SKM-1 (cell line): Measurements from ENCODE around the gene LONP2.
"Not testable (repeated sequence)": the region's sequence is repeated elsewhere in the genome, so short reads cannot be mapped to it uniquely, and the experiment has no call there.

ENCODE experiments used
- DNase-seq: peaks from one replicate; lab custom pipeline; 2025; ENCODE audit not compliant: unreplicated experiment; lab: John Stamatoyannopoulos, UW

Gene LONP2

GRCh38 chr16:48332978-48333377 is 88.9 kb downstream of the LONP2 start:
- no peak for DNase-seq

DNA sequence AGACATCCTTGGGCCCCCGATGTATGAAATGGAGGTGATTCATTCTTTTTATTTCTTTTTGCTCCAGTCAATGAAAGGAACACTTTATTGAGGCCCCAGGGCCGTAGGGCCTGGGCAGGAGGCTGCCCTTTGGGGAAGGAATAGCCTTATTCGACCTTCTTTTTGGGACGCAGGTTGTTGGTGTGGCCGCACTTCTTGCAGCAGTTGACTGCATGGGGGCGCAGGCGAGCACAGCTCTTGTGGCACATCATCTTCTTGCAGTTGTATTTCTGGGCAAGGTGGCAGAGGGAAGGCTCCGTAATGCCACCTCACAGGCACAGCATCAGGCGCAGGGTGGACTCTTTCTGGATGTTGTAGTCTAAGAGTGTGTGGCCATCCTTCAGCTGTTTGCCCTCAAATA is 90.2 kb downstream of the LONP2 start:
- no peak for DNase-seq

DNA sequence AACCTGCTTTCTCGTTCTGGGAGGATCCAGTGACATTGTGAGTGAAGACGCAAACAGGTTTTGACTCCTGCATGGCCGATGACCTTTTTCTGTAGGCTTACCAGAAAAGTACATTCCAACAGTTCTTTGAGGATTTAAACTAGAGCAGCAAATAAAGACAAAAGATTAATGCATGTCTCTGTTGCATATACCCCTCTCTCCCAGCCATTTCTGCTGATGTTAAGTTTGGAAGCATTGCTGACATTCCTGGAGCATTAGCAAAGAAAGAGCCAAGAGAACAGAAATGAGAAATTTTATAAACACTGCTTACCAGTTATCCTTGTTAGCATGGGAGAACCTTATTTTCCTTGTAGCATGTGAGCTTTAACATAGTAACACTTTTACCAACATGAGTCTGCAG is 91.9 kb downstream of the LONP2 start:
- no peak for DNase-seq

GRCh38 chr16:48340054-48340453 is 96.0 kb downstream of the LONP2 start:
- DNase-seq = no peak

DNA sequence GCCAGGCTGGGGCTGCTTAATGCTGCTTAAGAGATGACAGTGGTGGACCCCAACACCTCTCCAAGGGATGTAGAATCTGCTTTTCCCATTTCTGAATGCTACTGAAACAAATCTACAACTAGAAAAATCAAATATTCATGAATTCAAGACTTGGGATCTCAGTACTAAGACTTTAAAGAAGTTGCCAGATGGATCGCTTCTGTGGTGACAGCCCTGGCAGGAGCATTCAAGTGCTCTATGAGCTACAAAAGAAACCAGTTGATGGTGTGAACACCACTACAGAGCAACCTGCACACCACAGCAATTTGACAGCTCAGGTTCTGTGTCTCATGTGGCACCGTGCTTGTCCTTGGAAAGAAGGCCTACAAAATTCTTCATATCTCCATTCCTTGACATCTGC is 98.5 kb downstream of the LONP2 start:
- DNase-seq = no peak

- peak; percentile 31 for DNase-seq
These were observed 103.2 kb downstream of the LONP2 start for GRCh38 chr16:48347191-48347865.

GRCh38 chr16:48347980-48348379 is 103.9 kb downstream of the LONP2 start:
- no peak for DNase-seq

- no peak for DNase-seq
These were observed 106.6 kb downstream of the LONP2 start for GRCh38 chr16:48350736-48351135.

GRCh38 chr16:48352648-48353390 is 108.7 kb downstream of the LONP2 start:
- no peak for DNase-seq

DNA sequence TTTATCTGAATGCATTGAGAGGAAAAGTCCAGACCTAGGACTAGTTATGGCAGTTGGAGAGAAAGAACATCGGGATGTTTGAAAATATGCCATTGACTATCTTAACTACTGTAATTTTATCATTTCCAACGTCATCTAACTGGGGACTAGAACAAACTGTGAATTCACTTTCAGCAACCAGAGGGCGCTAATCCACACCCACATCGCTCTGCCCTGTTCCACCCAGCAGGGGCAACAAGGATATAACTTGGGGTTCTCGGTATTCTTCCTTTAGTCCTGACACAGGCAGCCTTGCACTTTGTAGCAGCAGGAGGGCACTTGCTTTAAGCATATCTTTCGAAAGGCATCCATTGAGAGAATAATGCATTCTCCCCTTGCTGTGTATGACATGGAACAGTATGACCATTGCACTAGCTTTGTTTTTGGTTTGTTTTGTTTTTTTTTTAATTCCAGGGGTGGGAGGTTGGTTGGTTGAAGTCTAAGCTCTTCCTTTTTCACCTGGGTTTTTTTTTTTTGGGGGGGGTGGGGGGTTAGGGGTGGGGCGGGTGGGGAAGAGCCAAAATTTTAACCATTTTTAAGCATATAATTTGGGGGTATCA is 109.6 kb downstream of the LONP2 start:
- peak; percentile 63 for DNase-seq

GRCh38 chr16:48354385-48354784 is 110.3 kb downstream of the LONP2 start:
- DNase-seq = not testable (repeated sequence)

DNA sequence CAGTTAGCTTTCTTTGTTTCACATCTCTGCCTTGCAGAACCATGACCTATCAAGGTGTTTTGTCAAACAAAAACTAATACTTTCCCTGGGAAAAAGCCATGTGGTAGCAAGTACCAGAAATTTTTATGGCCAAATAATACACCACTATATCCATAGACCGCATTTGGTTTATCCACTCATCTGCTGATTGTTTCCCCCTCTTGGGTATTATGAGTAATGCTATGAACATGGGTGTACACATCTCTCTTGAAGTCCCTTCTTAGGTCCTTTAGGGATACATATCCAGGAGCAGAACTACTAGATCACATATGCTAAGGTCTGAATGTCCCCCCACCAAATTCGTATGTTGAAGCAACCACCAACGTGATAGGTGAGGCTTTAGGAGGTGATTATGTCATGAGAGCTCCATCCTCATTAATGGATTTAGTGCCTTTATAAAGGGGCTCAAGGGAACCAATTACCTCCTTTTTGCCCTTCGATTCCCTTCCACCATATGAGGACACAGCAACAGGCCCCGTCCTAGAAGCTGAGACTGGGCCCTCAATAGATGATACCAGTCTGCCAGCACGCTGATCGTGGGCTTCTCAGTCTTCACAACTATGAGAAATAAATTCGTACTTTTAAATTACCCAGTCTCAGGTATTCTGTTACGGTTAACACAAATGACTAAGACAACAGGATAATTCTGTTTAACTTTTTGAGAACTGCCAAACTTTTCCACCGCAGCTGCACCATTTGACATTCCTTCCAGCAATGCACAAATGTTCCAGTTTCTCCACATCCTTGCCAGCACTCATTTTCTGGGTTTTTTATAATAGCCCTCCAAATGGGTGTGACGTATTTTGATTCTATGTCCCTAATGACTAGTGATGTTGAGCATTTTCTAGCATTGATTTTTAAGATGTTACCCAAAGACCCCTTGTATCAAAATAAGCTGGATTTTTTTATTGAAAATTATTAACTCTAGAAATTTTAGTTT is 111.1 kb downstream of the LONP2 start:
- DNase-seq = no peak

GRCh38 chr16:48356633-48357376 is 112.7 kb downstream of the LONP2 start:
- DNase-seq = no peak

DNA sequence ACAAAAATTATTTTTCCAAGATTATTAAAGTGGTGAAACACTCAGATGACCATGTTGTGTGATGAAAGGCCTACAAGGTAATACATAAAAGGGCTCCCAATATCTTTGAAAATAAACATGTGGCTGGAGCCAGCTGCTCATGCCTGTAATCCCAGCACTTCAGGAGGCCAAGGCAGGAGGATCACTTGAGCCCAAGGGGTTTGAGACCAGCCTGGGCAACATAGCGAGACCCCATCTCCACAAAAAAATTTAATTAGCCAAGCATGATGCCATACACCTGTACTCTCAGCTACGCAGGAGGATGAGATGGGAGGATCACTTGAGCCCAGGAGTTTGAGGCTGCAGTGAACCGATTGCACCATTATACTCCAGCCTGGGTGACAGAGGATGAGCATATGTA is 114.3 kb downstream of the LONP2 start:
- no peak for DNase-seq

GRCh38 chr16:48359983-48360382 is 115.9 kb downstream of the LONP2 start:
- DNase-seq = no peak

- DNase-seq = no peak
These were observed 116.9 kb downstream of the LONP2 start for GRCh38 chr16:48361012-48361411.

DNA sequence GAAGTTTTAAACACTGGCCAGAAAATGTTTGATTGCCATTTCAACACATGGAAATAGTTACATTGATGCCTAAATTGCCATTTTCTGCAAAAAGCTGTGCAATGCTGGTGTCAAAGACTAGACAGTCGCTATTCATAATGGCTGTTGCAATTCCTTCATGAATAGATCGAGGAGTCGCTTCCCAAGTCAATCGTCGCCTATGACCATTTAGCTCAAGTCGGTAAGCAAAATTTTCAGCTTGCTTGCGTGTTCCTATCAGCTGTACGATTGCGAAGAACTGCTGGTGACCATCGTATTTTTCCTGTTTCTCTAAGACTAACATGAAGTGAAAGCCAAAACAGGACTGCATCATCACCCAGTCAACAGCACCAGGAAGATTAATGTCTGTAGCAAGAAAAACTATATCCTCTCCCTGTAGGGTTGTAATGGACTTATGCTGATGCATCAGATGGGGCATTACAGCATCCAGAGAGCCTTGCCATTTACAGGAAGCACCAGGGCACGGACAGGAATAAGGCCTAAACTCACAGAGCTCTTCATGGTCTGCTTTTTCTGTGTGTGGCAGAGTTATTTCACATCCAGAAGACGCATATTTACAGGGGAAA is 117.5 kb downstream of the LONP2 start:
- no peak for DNase-seq

DNA sequence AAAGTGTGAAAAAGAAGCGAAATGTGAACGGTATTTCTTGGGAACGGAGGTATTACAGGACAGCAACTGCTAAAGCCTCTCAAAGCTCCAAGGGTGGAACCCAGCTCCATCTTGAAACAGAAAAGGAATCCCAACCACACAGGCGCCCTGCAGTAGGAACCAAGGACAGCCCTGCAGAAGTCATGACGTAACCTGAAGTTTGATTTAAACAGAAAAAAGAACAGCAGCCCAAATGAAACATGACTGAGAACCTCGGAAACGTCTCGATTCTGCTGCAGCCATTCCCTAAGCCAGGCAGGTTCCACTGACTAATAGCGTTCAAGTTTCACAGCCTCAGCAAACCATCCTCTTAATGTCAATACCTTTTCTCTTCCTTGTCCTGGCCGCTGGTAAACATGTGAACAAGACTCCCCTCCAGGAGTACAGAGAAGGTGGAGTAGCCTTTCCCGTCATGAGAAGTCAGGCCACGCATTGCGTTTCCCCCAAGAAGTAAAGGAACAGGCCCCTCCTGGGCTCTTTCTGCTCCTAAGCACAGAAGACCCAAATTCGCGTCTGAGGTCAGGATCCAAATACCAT is 121.0 kb downstream of the LONP2 start:
- DNase-seq = no peak

GRCh38 chr16:48365601-48366164 is 121.6 kb downstream of the LONP2 start:
- DNase-seq = no peak
